ENCODE measurements around the gene CNOT8.

GRCh38 chr5:154898210-154898609 lies 39.8 kb downstream of the CNOT8 start:
- TF ChIP-seq CTCF (IDR thresholded peaks at IDR 0.05) (no peak), POLR2A (IDR thresholded peaks at IDR 0.05) (no peak)

All from sigmoid colon (tissue), 3 donors.